H1 (cell line): ENCODE results near the gene TPSB2.

Experiments used
- CHD1 ChIP-seq: IDR thresholded peaks from 2 replicates; pipeline ENCODE4 v1.6.1; 2012; ENCODE audit warnings: low read depth, low read length, improper control_type of control experiment
- CREB1 ChIP-seq: IDR thresholded peaks from 2 replicates; pipeline ENCODE4 v1.6.1; 2012; ENCODE audit warnings: inconsistent platforms
- CTCF ChIP-seq, 3 experiments: IDR thresholded peaks; 1 replicate in 2 of 3; 2 replicates in 1 of 3; pipeline versions ENCODE4 v1.5.1 to v1.6.1; 2011; ENCODE audit warnings: low read length in 3 of 3, mild to moderate bottlenecking in 3 of 3, inconsistent platforms in 2 of 3, low read depth in 1 of 3, moderate library complexity in 1 of 3; ENCODE audit not compliant: insufficient read depth in 1 of 3; ENCODE audit errors: control extremely low read depth in 1 of 3
- EZH2 ChIP-seq: fragments of 200-600 bp; sonication (generic); IDR thresholded peaks from 2 replicates; pipeline ENCODE4 v1.7.1; 2012; ENCODE audit warnings: low read depth, mild to moderate bottlenecking, moderate library complexity, low read length, inconsistent platforms; ENCODE audit not compliant: severe bottlenecking
- HDAC2 ChIP-seq, 2 experiments: fragments of 300-600 bp in 1 of 2; sonication (generic) in 1 of 2; IDR thresholded peaks; 2 replicates each; pipeline ENCODE4 v1.6.1; 2011 to 2012; ENCODE audit warnings: low read depth in 2 of 2, low read length in 2 of 2, mild to moderate bottlenecking in 2 of 2, moderate library complexity in 2 of 2, borderline replicate concordance in 1 of 2, inconsistent platforms in 1 of 2
- MAX ChIP-seq: IDR thresholded peaks from 2 replicates; pipeline ENCODE4 v1.6.1; 2012; ENCODE audit warnings: inconsistent platforms
- PHF8 ChIP-seq: fragments of 200-600 bp; sonication (generic); conservative IDR thresholded peaks from 2 replicates; pipeline ENCODE4 v1.7.1; 2012; ENCODE audit warnings: low read depth, mild to moderate bottlenecking, inconsistent platforms, low read length, moderate library complexity
- POLR2A ChIP-seq, 2 experiments: IDR thresholded peaks; 1 replicate in 1 of 2; 2 replicates in 1 of 2; pipeline ENCODE4 v1.6.1; 2011; ENCODE audit warnings: low read depth in 2 of 2, low read length in 2 of 2, mild to moderate bottlenecking in 2 of 2; ENCODE audit errors: control extremely low read depth in 1 of 2
- RFX5 ChIP-seq: IDR thresholded peaks from 2 replicates; pipeline ENCODE4 v1.6.1; 2011; ENCODE audit warnings: low read depth, low read length, improper control_type of control experiment, borderline replicate concordance
- SIRT6 ChIP-seq: IDR thresholded peaks from one replicate; pipeline ENCODE4 v1.7.1; 2012; ENCODE audit warnings: low read length, inconsistent platforms
- TAF1 ChIP-seq: IDR thresholded peaks from 2 replicates; pipeline ENCODE4 v1.6.1; 2011; ENCODE audit warnings: mild to moderate bottlenecking, low read depth, low read length
- TCF12 ChIP-seq: IDR thresholded peaks from 2 replicates; pipeline ENCODE4 v1.6.1; 2011; ENCODE audit warnings: low read depth, mild to moderate bottlenecking, low read length
- YY1 ChIP-seq: IDR thresholded peaks from 2 replicates; pipeline ENCODE4 v1.6.1; 2011; ENCODE audit warnings: low read depth, mild to moderate bottlenecking, low read length

GRCh38 chr16:1200014-1200627 is 29.9 kb downstream of the TPSB2 start:
- TF ChIP-seq PHF8 (no peak), CTCF (IDR thresholded peaks at IDR 0.05; ENCODE audit: control extremely low read depth in 1 of 3, insufficient read depth in 1 of 3, low read depth in 1 of 3, low read length in 3 of 3) (no peak), POLR2A (IDR thresholded peaks at IDR 0.05; ENCODE audit: control extremely low read depth in 1 of 2, low read depth in 2 of 2, low read length in 2 of 2) (no peak), EZH2 (no peak), CHD1 (no peak), TAF1 (no peak), TCF12 (no peak), CREB1 (no peak), SIRT6 (no peak), MAX (no peak), HDAC2 (IDR thresholded peaks at IDR 0.05; ENCODE audit: borderline replicate concordance in 1 of 2, low read depth in 2 of 2, low read length in 2 of 2) (no peak), YY1 (no peak), RFX5 (no peak)
